HG03060 (cell line): ENCODE data around the gene VAC14.
"Not testable (repeated sequence)": the region's sequence is repeated elsewhere in the genome, so short reads cannot be mapped to it uniquely, and the experiment has no call there.

ENCODE experiments used
- ATAC-seq: cut with Tn5 transposase; IDR thresholded peaks from one replicate; pipeline ENCODE4 v1.9.1; 2021; ENCODE audit warnings: low read depth, moderate number of reproducible peaks; ENCODE audit not compliant: unreplicated experiment

The VAC14 gene

DNA sequence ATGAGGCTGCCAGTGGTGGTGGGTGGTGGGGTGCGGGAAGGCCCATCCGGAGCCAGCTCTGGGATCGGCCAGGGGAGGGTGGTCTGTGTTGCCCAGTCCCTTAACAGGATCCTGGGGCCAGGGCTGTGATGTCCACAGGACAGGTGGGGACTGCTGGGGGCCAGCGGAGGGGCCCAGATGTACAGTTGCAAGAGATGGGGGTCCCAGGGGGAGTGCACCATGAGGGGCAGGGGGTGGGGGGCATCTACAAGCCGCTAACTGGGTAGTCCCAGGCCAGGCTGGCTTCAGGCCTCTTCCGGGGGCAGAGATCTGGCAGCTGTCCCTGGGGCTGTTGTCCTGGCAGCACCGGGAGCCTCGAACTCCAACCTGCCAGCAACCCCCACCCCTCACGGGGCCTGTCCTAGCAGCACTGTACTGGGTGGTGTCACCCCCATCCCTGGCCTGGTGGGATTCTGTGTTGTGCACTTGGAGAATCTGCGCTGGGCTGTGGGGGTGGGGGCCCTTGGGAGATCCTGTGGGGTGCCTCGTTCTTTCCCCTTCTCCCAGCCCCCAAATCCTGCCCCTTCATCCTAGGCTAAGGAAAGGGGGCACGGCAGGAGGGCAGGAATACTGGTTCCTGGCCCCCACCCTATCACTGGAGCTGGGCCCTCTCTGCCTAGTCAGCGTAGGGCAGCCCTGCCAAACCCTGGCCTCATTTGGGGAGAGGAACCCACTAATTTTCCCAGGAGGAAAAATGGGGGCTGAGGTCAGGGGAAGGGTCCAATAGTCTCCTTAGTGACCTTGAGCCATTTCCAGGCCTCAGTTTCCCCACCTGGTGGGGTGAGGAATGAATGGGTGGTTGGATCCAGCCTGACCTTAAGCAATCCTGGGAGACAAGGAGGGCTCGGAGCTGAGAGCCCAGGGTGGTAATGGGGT is 116.6 kb downstream of the VAC14 start:
- ATAC-seq = no peak

DNA sequence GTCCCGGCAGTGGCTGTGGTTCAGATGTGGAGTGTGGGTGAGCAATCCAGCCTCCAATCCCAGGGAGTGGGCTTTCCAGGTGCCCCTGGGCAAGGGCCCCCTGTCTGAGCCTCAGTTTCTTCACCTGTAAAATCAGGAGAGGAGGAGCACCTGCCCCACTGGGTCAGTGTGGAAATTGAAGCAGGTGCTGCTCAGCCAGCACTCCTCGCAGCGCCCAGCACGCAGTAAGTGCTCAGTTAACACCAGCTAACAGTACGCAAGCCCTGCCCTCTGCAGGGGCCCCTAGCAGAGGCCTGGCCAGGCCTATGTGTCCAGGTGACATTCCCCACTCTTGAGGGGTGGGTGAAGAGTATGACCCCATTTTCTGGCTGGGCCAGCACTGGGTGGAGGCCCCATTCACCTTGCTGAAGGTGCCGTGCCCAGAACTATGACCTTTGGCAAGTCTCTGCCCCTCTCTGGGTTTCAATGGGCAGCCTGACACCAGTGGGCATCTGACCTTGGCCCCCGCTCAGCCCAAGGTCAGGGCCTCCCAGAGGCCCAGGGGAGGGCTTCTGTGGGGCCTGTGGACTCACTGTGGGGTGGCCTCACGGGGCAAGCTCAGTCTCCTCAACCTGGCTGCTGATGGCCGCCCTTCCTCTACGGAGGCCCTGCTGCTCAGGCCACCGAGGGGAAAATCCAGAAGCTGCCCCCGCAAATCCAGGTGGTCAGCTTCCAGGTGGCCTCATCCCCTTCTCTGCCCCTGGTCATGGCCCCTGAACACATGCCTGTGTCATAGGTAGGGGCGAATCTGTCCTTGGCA is 117.6 kb downstream of the VAC14 start:
- ATAC-seq = no peak

DNA sequence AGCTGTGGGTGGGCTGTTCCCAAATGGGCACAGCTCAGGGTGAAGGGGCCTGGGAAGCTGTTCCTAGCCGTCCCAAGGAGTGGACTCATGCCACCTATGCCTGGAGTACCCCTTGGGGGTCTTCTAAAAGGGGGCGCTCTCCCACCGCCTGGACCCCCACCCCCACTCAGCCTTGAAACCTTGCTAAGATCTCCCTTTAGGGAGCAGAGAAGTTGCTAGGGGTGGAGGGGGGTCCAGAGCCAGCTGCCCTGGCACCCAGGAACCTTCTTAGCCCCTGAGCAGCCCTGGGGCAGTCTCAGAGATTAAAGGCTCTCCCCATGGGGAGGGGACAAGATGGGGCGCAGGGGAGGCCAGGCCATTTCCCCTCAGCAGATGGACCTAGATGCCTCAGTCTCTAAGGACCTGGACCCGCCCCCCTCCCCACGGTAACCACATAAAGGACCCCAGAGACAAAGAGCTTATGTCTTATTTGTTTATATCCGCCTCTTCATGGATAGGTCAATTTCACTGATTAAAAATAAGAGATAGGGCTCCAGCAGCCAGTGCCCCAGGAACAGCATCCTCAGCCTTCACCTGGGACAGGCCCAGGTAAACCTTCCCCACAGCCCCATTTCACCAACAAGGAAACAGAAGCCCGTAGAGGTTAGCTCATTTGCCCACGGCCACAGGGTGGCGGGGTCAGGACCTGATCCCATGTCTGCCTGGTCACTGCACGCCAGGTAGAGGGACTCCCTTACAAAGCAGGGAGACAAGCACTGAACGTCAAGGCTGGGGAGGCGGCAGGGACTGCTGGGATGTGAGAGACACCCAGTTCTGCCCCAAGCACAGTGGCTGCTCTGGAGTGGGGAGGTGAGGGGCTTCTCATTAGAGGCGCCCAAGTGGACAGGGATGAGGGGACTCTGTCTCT is 118.5 kb downstream of the VAC14 start:
- ATAC-seq = no peak

DNA sequence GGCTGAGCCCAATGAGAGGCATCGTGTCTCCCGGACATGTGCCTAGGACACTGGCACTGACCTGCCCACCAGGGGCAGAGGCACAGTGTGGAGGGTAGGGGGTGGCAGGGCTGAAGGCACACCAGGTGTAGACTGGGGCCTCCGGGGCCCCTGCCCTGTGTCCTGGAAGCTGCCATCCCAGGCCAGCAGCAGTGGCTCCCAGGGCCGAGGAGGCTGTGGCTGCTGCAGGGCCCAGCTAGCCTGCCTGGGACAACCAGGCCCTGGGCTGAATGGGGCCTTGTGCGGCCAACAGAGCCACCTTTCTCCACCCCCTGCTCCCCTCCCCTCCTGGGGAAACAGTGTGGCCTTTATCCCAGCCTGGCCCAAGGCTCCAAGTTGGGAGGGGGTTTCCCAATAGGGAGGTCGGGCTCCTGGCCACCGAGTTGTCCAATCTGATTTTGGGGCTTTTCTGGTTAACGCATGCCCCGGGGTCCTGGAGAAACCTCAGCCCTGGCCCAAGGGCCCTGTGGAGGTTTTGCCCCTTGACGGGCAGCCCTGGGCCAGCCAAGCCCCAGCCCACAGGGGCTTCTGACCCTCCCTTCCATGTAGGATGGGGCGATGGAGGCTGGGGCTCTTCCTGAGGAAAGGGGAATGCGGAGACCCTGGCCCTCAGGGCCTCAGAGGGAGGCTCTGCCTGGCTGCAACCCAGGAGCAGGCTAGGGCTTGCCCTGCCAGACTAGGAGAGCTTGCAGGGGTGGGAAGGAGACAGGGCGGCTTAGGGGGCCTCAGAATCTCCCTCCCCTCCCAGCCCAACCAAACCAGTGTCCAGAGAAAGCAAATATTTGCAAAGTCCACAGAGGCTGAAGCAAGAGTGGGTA is 119.3 kb downstream of the VAC14 start:
- ATAC-seq = no peak

DNA sequence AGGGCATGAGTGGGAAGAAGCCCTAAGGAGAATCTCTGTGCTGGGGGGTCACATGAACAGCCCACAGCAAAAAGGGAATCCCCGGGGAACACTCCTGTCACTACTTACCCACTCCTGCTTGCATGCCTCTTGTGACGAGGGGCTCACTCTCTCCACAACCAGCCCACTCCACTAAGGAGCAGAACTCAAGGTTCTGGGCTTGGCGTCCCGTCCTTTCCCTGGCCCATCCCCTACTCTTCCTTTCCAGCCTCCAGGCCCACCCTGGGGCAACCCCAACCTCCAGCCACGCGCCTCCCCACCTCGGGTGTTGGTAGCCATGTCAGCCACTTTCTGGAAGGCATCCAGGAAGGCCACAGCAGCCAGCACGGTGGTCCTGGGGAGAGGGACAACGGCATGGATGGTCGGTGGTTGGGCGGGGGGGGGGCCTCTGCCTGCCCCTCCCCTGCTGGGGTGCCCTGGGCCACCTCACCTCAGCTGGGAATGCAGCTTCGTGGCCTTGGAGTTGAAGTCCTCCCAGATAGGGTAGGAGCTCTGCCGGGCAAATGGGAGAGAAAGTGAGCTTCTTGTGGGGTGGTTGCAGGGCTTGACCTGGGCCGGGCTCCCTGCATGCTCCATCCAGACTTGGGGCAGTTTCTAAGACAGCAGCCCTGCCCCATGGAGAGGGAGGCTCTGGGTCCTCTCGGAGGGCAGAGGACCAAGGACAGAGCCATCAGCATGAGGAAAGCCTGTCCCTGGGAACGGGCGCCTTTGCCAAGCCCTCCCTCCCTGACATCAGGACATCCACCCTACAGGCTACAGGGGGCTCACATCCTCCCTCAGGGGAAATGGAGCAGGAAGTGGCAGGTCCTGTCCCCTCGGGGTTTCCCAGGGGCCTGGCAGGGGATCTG is 120.2 kb downstream of the VAC14 start:
- ATAC-seq = no peak

DNA sequence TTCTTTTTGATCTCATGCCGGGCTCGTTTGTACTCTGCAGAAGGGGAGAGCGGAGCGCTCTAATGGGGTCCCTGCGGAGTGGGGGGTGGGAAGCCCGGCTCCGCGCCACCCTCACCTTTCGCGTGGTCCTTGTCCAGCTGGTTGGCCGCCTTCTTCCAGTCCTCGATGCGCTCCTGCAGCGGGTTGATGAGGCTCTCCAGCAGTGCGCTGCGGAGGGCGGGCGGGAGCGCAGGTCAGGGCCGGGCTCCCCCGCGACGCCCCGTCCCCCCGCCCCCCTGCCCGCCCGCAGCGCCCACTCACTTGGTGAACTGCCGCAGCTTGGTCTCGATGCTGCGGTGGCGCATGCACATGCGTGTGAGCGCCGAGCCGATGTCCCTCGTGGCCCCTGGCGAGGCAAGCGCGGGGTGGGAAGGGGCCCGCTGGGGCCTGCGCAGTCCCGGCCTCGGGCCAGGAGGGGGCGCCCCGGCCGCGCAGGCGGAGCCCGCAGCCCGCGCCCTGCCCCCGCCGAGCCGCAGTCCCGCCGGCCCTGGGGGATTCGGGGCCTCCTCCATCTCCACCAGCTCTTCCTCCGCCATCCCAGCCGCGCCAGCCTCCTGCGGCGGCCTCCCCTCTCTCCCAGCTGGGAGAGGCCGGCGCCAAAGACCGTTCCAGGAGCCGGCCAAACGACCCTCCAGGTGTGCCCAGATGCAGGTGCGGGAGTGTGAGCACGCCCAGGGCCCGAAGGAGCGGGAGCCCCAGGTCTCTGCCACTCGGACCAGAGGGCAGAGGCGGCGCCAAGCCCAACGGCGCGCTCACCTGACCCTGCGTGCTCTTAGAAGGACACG is 121.1 kb downstream of the VAC14 start:
- no peak for ATAC-seq

DNA sequence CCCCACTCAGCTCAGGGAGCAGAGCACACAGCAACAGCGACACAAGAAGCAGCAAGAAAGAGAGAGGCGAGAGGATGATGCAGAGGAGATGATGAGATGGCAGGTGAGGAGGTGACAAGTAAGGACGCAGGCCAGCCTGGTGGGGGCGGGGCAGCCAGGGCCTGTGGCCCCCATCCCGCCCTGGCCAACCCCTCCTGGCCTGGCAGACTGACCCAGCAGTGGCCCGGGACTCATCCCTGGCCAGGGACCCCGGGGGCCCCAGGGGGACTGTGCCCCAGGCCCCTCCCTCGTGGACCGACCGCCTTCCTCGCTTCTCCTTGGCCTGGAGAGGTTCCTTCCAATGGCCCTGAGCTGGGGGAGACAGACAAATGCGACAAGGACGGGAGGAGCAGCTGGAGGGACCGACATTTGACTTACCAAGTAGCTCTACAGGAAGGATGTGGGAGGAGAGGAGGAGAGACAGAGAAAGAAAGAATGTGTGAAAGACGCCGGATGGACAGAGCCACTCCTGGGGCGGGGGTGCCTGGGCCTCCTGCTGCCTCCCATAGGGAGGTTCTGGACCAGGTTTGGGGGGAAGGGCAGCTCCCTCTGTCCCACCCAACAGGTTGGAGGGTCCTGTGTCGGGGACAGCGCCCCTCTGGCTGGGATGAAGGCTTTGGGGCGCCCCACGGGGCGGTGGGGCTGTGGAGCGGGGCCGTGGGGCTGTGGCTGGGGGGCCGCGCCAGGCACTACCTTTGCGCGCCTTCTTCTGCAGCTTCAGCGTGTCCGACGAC is 121.9 kb downstream of the VAC14 start:
- ATAC-seq = no peak

- ATAC-seq = no peak
Observed at GRCh38 chr16:70678121-70678897, 122.6 kb downstream of the VAC14 start.

- no peak for ATAC-seq
Observed at GRCh38 chr16:70677499-70678120, 123.3 kb downstream of the VAC14 start.

DNA sequence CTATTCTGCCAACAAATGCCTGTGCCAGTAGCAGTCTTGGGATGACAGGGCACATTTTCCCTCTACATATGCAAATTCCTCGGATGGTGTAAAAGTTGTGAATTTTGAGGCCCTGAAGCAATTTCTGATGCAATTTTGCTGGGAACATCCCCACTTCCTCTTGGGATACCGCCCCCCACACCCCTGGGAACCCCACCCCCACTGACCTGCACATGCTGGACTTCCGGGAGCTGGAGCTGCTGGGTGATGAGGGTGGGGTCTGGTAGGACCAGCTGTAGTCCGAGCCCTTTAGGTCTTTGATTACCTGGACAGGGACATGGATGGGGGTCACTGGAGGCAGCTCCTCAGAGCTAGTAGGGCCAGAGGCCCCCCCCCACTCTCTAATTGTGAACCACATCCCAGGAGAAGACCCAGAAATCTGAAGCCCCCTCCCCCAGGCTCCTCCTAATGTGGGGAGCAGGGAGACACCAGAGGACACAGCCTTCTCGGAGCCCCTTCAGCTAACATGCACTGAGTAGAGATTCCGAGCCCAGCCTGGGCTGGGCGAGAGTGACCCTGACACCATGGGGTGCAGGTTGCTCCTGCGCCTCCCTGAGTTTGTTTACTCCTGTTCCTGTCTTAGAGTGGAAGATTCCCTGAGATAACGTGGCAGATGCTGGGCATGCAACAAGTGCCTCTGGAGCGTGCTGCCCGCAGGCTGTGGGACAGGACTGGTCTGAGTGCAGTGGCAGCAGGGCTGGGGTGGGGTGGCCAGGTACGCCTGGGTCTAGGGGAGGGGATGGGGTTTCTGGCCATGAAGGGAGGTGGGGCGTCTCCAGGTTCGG is 124.1 kb downstream of the VAC14 start:
- ATAC-seq = no peak

DNA sequence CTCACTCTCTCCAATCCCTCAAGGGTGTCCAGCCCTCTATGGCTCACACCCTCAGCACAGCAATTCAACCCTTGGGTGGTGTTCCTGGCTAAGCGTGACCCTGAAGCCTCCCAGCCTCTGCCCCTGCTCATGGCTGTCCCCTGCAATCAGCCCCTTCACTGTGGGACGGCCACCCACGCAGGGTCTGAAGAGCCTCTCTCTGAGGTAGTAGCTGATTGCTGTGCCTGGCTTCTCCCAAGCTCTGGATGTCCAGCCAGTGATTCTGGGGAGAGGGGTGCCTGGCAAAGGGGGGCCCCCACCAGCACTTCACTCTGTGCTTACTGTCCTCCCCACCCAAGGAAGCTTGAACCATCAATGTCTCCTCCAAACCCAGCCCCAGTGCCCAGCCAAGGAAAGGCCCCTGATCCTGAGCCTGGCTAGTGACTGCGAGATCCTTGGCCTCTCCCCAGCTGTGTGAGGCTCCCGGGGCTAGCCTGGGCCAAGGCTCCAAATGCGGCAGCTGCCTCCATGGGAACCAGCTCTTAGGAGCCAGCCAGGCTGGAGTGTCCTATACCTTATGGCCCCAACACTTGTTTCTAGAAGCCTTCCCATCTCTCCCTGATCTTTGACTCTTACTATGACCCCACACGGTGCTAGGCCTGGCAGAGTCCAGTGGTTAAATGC is 125.0 kb downstream of the VAC14 start:
- no peak for ATAC-seq

DNA sequence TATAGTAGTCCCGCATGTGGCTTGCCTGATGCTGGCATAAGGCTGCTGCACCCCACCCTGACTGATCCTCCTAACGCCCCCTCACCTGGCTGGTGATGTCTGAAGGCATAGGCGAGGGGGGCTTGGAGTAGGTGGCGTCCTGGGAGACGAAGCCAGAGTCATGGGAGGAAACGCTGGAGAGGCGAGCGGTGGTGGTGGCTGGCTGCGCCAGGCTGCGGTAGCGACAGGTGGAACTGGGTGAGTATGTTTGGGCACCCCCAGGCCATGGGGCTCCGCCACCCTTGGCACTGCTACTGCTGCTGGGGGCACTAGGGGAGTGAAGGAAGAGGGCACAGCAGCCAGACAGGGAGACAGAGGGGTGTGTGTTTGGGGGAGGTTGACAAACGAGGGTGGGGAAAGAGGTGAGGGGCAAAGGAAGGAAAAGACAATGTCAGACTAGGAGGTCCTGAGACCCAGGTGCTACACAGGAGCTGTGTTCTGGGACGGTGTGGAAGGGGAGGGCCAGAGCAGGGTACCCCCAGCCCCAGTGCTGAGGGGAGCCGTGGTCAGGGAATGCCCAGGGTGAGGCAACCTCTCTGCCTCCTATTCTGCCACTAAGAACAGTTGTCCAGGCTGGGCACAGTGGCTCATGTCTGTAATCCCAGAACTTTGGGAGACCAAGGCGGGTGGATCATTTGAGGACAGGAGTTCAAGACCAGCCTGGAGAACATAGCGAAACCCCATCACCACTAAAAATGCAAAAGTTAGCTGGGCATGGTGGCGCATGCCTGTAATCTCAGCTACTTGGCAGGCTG is 126.5 kb downstream of the VAC14 start:
- ATAC-seq = no peak

DNA sequence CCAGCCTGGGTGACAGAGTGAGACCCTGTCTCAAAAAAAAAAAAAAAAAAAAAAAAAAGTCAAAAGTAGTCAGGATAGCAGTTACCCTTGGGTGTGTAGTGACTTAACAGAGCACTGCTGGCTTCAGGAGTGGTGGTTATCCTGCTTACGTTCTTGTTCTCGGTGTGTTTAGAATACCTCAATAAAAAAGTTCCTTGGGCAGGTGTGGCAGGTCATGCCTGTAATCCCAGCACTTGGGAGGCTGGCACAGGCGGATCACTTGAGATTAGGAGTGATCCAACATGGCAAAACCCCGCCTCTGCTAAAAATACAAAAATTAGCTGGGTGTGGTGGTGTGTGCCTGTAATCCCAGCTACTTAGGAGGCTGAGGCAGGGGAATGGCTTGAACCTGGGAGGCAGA is 130.0 kb downstream of the VAC14 start:
- not testable (repeated sequence) for ATAC-seq

DNA sequence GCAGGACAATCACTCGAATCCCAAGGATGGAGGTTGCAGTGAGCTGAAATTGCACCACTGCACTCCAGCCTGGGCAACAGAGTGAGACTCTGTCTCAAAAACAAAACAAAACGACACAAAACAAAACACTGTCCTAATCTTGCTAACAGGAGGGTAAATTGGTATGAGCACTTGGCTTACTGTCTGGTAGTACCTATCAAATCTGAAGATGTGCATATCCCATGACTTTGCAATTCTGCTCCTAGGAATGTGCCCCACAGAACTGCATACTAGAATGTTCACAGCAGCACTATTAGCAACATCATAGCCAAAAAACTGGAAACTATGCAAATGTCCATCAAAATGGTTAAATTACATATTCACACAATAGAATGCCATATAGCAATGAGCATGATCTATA is 130.8 kb downstream of the VAC14 start:
- ATAC-seq = no peak
